AG08396 (cell line): ENCODE measurements around the gene CDC42SE2.
"Not testable (repeated sequence)": the region's sequence is repeated elsewhere in the genome, so short reads cannot be mapped to it uniquely, and the experiment has no call there.

ENCODE experiments used
- DNase-seq: peaks from one replicate; pipeline ENCODE4 v3.0.0; 2012; ENCODE audit warnings: low spot score, mixed read lengths

CDC42SE2 gene

DNA sequence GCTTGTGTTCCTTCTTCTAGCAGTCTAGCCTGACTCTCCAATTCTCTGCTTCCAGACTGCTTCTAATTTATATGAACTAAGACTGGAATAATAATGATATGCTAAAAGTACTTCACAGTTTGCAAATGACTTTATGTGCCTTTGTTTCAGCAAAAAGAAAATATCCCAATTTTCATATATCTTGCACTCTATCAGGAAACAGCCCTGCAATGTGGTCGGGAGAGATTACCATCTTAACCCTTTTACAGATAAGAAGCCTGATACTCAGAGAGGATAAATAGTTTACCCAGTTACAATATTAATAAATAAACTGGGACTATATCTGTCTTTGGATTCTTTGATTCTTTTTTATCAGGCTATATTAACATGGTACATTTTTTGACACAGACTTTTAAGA lies 126.0 kb downstream of the CDC42SE2 start:
- no peak for DNase-seq

- no peak for DNase-seq
Observed at GRCh38 chr5:131392466-131393095, 128.7 kb downstream of the CDC42SE2 start.

GRCh38 chr5:131393498-131393968 lies 129.7 kb downstream of the CDC42SE2 start:
- no peak for DNase-seq

- no peak for DNase-seq
Observed at GRCh38 chr5:131394128-131394527, 130.3 kb downstream of the CDC42SE2 start.

- DNase-seq, result no peak
Observed at GRCh38 chr5:131396015-131396414, 132.2 kb downstream of the CDC42SE2 start.

GRCh38 chr5:131396630-131397273 lies 132.9 kb downstream of the CDC42SE2 start:
- no peak for DNase-seq

DNA sequence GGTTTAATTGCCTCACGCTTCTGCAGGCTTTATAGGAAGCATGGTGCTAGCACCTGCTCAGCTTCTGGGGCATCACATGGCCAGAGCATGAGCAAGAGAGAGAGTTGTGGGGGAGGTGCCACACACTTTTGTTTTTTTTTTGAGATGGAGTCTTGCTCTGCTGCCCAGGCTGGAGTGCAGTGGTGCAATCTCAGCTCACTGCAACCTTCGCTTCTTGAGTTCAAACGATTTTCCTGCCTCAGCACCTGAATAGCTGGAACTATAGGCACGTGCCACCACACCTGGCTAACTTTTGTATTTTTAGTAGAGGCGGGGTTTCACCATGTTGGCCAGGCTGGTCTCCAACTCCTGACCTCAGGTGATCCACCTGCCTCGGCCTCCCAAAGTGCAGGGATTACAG lies 135.2 kb downstream of the CDC42SE2 start:
- not testable (repeated sequence) for DNase-seq

- DNase-seq, result no peak
Observed at GRCh38 chr5:131400585-131400984, 136.7 kb downstream of the CDC42SE2 start.

DNA sequence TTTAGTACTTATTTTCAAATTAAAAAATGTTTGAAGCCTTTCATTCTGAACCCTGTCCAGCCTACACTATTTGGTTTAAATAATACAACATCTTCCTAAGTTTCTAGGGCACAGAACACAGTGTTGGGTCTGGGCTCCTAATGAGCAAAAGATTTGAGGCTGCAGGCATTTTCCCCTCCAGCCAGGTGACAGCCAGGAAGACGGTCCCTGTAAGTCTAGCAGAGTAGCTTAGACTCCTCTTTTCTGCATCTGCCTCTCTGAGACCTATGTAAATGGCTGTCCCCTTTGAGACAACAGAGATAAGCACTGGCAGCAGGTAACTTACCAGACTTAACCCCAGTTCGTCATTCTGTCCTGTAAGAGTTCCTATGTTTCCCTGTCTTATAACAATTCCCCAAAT lies 141.8 kb downstream of the CDC42SE2 start:
- no peak for DNase-seq

- DNase-seq, result no peak
Observed at GRCh38 chr5:131406076-131406475, 142.2 kb downstream of the CDC42SE2 start.

DNA sequence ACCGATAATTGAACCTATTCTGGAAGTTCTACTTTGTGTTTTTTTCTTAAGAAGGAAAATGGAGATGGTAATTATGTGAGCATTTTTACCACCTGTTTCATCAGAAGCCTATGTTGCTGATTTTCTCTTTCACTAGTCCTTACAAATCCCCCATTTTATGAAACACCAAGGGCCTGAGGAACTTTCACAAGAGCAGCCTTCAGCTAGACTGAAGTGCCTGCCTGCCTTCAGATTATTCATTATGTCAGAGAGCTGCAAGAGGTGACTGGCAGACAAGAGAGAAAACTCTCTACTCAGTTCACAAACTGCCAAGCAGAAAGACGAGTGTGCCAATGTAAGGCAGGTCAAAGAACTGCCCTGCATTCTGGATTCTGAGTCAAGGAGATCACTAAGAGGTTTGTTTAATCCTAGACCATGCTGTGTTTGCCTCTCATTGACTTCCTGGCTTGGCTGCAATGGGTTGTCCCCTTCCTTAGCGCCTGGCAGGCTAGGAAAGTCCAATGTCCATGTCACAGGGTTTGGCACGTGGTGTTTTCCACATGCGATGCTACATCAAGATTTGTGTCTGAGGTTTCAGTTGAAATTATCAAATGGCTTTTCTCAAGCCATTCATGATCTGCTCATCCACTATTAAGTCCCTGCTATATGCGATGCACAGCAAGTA lies 143.3 kb downstream of the CDC42SE2 start:
- DNase-seq, result no peak

DNA sequence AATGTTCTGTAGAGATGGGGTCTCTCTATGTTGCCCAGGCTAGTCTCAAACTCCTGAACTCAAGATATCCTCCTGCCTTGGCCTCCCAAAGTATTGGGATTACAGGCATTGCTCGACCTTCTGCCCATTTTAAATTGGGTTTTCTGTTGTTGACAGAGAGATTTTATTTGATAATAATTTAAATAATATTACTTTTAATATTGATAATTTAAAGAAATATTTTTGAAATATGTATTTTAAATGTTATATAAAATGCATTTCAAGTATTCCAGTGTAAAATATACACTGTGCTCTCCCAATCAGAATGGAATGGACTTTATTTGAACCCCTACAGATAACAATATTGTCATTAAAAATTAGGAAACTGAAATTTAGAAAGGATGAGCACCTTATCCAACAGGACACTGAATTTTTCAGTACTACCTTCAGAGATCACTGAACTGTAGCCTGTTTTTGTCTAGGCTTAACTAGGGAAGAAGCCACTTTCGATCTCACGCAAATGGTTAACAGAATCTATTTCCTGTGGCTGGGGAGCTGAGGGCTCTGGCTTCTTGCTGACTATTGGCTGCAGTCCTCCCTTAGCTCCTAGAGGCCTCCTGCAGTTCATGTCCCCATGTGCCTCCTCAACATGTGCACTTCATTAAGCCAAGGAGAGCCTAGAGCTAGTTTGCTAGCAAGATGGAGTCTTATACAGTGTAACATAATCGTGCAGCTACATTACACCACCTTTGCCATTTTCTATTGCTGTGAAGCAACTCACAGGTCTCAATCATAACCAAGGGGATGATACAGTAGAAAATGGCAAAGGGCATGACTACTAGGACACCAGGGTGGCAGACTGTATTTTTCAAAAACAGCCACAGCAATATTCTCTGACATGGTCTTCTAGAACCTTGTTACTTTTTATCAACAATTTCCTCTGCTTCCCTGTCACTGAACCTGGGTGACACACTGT lies 150.0 kb downstream of the CDC42SE2 start:
- DNase-seq, result no peak

GRCh38 chr5:131416729-131417128 lies 152.9 kb downstream of the CDC42SE2 start:
- no peak for DNase-seq

DNA sequence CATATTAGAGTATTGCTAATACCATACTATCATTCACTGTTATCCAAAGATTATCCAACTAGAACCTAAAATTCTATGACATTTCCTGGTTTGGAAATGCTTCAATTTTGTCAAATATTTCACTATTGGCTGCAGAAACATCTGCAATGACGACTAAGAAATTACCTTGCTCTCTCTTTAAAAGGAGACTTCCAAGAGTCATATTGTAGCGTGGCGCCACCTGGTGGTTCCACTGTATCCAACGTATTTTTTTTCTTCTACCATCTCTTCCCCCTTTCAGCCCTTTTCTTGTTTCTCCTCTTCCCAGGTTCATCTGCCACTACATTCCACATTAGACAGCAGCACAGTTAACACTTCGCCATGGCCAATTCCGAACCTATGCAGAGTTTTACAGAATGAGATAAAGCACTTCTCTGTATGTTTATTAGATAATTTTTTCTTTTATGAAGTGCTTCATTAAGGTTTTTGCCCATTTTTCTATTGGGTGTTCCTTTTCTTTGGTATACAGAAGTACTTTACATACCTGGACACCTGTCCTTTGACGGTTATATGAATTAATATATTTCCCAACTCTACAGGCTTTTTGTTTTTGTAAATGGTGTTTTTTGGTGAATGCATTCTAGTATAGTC lies 153.5 kb downstream of the CDC42SE2 start:
- peak; percentile 47 for DNase-seq

DNA sequence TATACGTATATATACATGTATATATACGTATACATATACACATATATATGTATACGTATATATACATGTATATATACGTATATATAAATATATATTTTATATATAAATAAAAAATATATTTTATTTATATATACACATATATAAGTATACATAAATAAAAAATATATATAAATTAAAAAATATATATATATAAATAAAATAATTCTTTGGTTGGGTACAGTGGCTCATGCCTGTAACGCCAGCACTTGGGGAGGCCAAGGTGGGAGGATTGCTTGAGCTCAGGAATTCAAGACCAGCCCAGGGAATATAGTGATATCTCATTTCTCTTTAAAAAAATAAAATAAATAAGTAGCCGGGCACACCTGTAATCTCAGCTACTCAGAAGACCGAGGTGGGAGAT lies 155.0 kb downstream of the CDC42SE2 start:
- no peak for DNase-seq

DNA sequence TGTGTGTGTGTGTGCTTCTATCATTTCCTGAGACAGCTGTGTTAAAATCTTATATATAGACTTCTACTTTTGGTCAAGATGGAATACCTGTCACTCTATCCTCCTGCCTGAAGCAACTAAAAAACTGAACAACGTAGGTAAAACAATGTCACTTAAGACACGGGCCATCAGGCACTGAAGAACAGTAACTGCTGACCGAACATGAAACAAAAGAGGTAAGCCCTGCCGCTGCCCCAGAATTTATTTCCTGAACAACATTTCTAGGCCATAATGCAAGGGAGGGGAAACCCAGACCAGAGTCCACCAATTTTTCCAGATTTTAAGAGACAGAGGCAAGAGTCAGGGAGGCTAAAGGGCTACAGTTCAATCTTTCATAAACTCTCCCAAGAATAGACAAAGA lies 156.0 kb downstream of the CDC42SE2 start:
- no peak for DNase-seq

- peak; percentile 19 for DNase-seq
Observed at GRCh38 chr5:131423056-131423455, 159.2 kb downstream of the CDC42SE2 start.

GRCh38 chr5:131426011-131426410 lies 162.2 kb downstream of the CDC42SE2 start:
- DNase-seq, result no peak

DNA sequence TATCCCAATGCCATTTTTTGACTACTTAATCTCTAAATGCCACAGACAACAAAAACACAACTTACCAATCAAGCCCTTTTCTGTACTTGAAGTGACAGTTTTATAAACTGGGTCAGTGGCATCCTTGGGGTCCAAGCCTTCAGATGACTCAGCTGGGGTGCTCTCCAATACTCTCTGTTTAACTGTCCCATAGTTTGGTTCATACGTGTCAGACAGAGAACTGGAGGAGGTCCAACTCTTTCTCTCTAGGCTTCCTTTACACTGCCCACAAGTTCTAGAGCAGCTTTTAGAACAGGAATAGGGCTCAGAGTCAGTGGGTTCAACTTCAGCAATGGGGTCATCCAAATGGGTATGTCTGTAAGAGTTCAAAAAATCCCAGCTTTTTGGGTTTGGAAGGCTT lies 166.9 kb downstream of the CDC42SE2 start:
- DNase-seq, result peak; percentile 28

DNA sequence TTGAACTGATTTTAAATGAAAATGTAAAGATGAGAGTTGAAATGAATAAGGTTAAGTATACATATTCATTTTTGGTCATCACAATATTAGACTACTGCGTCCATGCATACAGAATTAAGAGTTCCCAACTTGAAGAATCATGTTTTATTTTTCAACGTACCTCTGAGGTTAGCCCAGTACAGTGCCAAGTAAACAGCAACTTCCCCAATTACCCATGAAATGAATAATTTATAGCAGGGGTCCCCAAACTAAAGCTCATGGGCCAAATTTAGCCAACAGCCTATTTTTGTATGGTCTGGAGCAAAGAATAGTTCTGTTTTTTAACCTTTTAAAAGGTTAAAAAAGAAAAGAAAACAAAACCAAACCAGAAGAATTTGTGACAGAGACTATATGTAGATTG lies 167.9 kb downstream of the CDC42SE2 start:
- DNase-seq, result no peak

GRCh38 chr5:131433109-131433508 lies 169.3 kb downstream of the CDC42SE2 start:
- no peak for DNase-seq

DNA sequence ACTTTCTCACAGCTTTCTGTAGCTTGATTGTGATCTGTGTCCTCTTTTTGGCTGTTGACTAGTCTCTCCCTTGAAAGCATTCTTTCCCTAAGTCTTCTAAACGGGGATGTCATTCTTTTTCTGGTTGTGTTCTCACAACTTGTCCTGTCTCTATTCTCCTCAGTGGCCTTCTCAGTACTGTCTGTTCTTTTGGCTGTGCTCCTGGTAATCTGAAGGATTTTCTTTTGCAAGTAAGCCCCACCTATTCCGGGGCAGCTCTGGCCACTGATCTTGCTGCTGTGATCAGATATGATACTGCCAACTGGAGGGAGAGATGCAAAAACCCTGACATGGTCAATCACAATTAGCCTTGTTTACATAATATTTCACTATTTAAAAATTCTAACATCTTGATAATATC lies 172.2 kb downstream of the CDC42SE2 start:
- DNase-seq, result no peak
